HCT116 (cell line): Measurements from ENCODE around the gene MOB3B. TPM values are rescaled to one million over a fixed set of nuclear protein-coding genes. Genes with fewer than 3 reads are reported as not detected.

Source experiments
- ATAC-seq: fragments of 200-7000 bp; cut with Tn5 transposase; 2 replicates; pipeline ENCODE4 v1.9.1; 2020; ENCODE audit warnings: mild to moderate bottlenecking, moderate library complexity
- BruUV-seq: library from RNA; stranded (reverse); fragments of 400-500 nt; replicated peaks from 2 replicates; lab custom pipeline; 2021; lab: Mats Ljungman, UMichigan
- CTCF ChIA-PET: fragments of 300-600 bp; sonication (Branson Sonifier 250); formaldehyde crosslinking; loops from one replicate; lab custom pipeline; 2021; ENCODE audit warnings: antibody characterized with exemption; lab: Charles Lee
- POLR2A ChIA-PET: fragments of 300-600, 350-600 bp; sonication (Branson Sonifier 250); formaldehyde crosslinking; loops from one replicate; lab custom pipeline; 2021; ENCODE audit warnings: antibody characterized with exemption; lab: Charles Lee
- RAD21 ChIA-PET, 2 experiments: fragments of 300-600 bp; sonication (Branson Sonifier 250); formaldehyde crosslinking; loops; one replicate each; lab custom pipeline; 2023; ENCODE audit warnings: low total read pairs in 2 of 2; ENCODE audit not compliant: uncharacterized antibody in 2 of 2, unreplicated experiment in 2 of 2, low non-redundant PET in 1 of 2; lab: Charles Lee
- DNase-seq: peaks from one replicate; pipeline ENCODE4 v3.0.0-alpha.2; 2010; ENCODE audit warnings: low read depth, low spot score
- H2AFZ ChIP-seq: fragments of 200-600 bp; shearing (Covaris generic), sonication (generic); 2 replicates; pipeline ENCODE4 v1.6.1; 2017; ENCODE audit warnings: low read depth, mixed run types, mixed read lengths, antibody characterized with exemption, low read length; ENCODE audit not compliant: poor library complexity, severe bottlenecking
- H3K27ac ChIP-seq: 2 replicates; pipeline ENCODE4 v1.5.1; 2012; ENCODE audit warnings: low read depth, low read length
- H3K27me3 ChIP-seq: fragments of 200-600 bp; sonication (generic); 2 replicates; pipeline ENCODE4 v1.6.1; 2016; ENCODE audit warnings: mixed run types, low read length, mixed read lengths; ENCODE audit not compliant: insufficient read depth
- H3K36me3 ChIP-seq, 2 experiments: fragments of 200-500 bp in 1 of 2; fragments of 200-600 bp in 1 of 2; sonication (Bioruptor generic) in 1 of 2; sonication (generic) in 1 of 2; 2 replicates each; pipeline versions ENCODE4 v1.5.1 to v1.6.1; 2014 to 2016; ENCODE audit warnings: low read length in 2 of 2, inconsistent platforms in 1 of 2, mixed read lengths in 1 of 2, mixed run types in 1 of 2; ENCODE audit not compliant: insufficient read depth in 2 of 2, control insufficient read depth in 1 of 2
- H3K4me1 ChIP-seq, 2 experiments: fragments of 200-600 bp in 1 of 2; sonication (generic) in 1 of 2; 2 replicates each; pipeline versions ENCODE4 v1.5.1 to v1.6.1; 2012 to 2017; ENCODE audit warnings: low read length in 2 of 2, inconsistent platforms in 1 of 2, mild to moderate bottlenecking in 1 of 2, mixed read lengths in 1 of 2, mixed run types in 1 of 2, moderate library complexity in 1 of 2; ENCODE audit not compliant: insufficient read depth in 2 of 2, control insufficient read depth in 1 of 2
- H3K4me2 ChIP-seq: fragments of 200-600 bp; sonication (generic); 2 replicates; pipeline ENCODE4 v1.6.1; 2017; ENCODE audit warnings: mixed run types, low read length, mixed read lengths
- H3K4me3 ChIP-seq, 2 experiments: fragments of 200-600 bp in 1 of 2; sonication (generic) in 1 of 2; replicated peaks in 1 of 2; 2 replicates each; pipeline ENCODE4 v1.5.1; 2011 to 2016; ENCODE audit warnings: low read length in 2 of 2, control low read depth in 1 of 2, low read depth in 1 of 2, mild to moderate bottlenecking in 1 of 2, mixed read lengths in 1 of 2, mixed run types in 1 of 2
- H3K79me2 ChIP-seq: fragments of 200-600 bp; sonication (generic); 2 replicates; pipeline ENCODE4 v1.6.1; 2017; ENCODE audit warnings: mild to moderate bottlenecking, mixed run types, low read length, moderate library complexity, mixed read lengths; ENCODE audit not compliant: insufficient read depth
- H3K9ac ChIP-seq: fragments of 200-600 bp; sonication (generic); 2 replicates; pipeline ENCODE4 v1.6.1; 2016; ENCODE audit warnings: low read length, mixed read lengths
- H3K9me2 ChIP-seq: fragments of 200-600 bp; sonication (generic), shearing (Covaris generic); 2 replicates; pipeline ENCODE4 v1.6.1; 2017; ENCODE audit warnings: mixed run types, mild to moderate bottlenecking, moderate library complexity; ENCODE audit not compliant: insufficient read depth
- H3K9me3 ChIP-seq, 2 experiments: fragments of 200-500 bp in 1 of 2; fragments of 200-600 bp in 1 of 2; sonication (Bioruptor generic) in 1 of 2; sonication (generic) in 1 of 2; 2 replicates each; pipeline ENCODE4 v1.6.1; 2014 to 2017; ENCODE audit warnings: low read length in 2 of 2, mixed read lengths in 2 of 2, inconsistent platforms in 1 of 2, low read depth in 1 of 2, mild to moderate bottlenecking in 1 of 2, mixed run types in 1 of 2, moderate library complexity in 1 of 2; ENCODE audit not compliant: control insufficient read depth in 1 of 2, insufficient read depth in 1 of 2
- H4K20me1 ChIP-seq: fragments of 200-600 bp; sonication (generic), shearing (Covaris generic); 2 replicates; pipeline ENCODE4 v1.6.1; 2017; ENCODE audit warnings: mixed run types, mild to moderate bottlenecking, moderate library complexity; ENCODE audit not compliant: insufficient read depth
- CEBPB ChIP-seq: IDR thresholded peaks from 2 replicates; pipeline ENCODE4 v1.6.1; 2012; ENCODE audit warnings: low read depth
- EGR1 ChIP-seq: IDR thresholded peaks from 2 replicates; pipeline ENCODE4 v1.6.1; 2012; ENCODE audit warnings: low read depth
- ELF1 ChIP-seq: IDR thresholded peaks from 2 replicates; pipeline ENCODE4 v1.6.1; 2012; ENCODE audit warnings: low read depth, borderline replicate concordance
- FOSL1 ChIP-seq: IDR thresholded peaks from 2 replicates; pipeline ENCODE4 v1.6.1; 2012; ENCODE audit warnings: low read depth
- POLR2A ChIP-seq: IDR thresholded peaks from 2 replicates; pipeline ENCODE4 v1.7.0; 2011; ENCODE audit warnings: borderline replicate concordance; ENCODE audit not compliant: insufficient read depth, insufficient read length; ENCODE audit errors: extremely low read depth
- SIN3A ChIP-seq: IDR thresholded peaks from 2 replicates; pipeline ENCODE4 v1.6.1; 2012; ENCODE audit warnings: low read depth
- SP1 ChIP-seq: IDR thresholded peaks from 2 replicates; pipeline ENCODE4 v1.6.1; 2012; ENCODE audit warnings: low read depth
- SRF ChIP-seq: IDR thresholded peaks from 2 replicates; pipeline ENCODE4 v1.6.1; 2012; ENCODE audit warnings: low read depth
- TCF7L2 ChIP-seq: IDR thresholded peaks from 2 replicates; pipeline ENCODE4 v1.7.0; 2011; ENCODE audit warnings: borderline replicate concordance, inconsistent platforms; ENCODE audit not compliant: insufficient read depth, insufficient read length; ENCODE audit errors: extremely low read depth
- YY1 ChIP-seq: IDR thresholded peaks from 2 replicates; pipeline ENCODE4 v1.6.1; 2011; ENCODE audit warnings: low read length, low read depth, moderate library complexity, mild to moderate bottlenecking; ENCODE audit not compliant: insufficient replicate concordance; ENCODE audit errors: extremely low read depth
- ZFX ChIP-seq: fragments of 450-650 bp; IDR thresholded peaks from 2 replicates; pipeline ENCODE4 v1.6.1; 2017
- intact Hi-C: fragments of 100-400 bp; cut with micrococcal nuclease; formaldehyde crosslinking; loops from 2 replicates; pipeline ENCODE4 v1.10.0; 2022
- total RNA-seq: library from RNA; stranded (reverse); gene quantifications from one replicate; pipeline ENCODE4 v1.2.1, GENCODE V29; 2021; ENCODE audit not compliant: unreplicated experiment
- TF ChIP-seq, protein P1 (sequence below): IDR thresholded peaks from 2 replicates; pipeline ENCODE4 v1.6.1; 2012
- TF ChIP-seq, protein P2 (sequence below): IDR thresholded peaks from 2 replicates; pipeline ENCODE4 v1.6.1; 2011; ENCODE audit warnings: mild to moderate bottlenecking, low read length, moderate library complexity; ENCODE audit not compliant: insufficient replicate concordance; ENCODE audit errors: extremely low read depth
- TF ChIP-seq, protein P3 (sequence below): IDR thresholded peaks from 2 replicates; pipeline ENCODE4 v1.6.1; 2012
- TF ChIP-seq, protein P4 (sequence below): IDR thresholded peaks from 2 replicates; pipeline ENCODE4 v1.6.1; 2012; ENCODE audit warnings: low read depth

MOB3B gene
- total RNA-seq, 1 experiment from 2014 or later: 1.2 TPM

DNA sequence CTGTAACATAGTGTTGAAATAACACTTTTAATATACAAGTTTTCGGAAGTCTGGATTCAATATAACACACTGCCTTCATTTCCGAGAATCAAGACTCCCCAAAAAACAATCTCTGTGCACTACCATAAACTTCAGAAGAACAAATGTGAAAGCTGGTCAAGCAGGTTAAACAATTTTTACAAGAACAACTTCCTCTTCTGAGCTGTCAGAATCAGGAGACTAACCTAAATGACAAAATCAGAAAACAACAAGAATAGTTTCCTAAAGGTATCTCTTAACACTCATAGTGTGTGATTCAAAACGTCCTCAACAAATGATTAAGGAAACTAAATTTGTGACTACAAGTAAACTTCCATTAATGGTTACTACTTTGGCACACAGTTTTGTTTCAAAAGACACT lies 32.1 kb upstream of the MOB3B start:
- POLR2A ChIA-PET: no interaction called here
- DNase-seq (no peak), ATAC-seq (no peak)
- Histone ChIP-seq H2AFZ (no peak overlapping the region), H3K9me3 (no peaks in the 10 kb centered on the region), H3K4me1 (no peaks in the 10 kb centered on the region), H3K79me2 (no peaks in the 10 kb centered on the region), H3K4me2 (no peak overlapping the region), H4K20me1 (no peaks in the 10 kb centered on the region), H3K9ac (no peak overlapping the region), H3K27ac (no peak overlapping the region), H3K4me3 (no peak overlapping the region), H3K27me3 (no peaks in the 10 kb centered on the region), H3K36me3 (peaks cover 0 to 4% of the 10 kb centered on the region in 2 experiments; a peak in 1 of 4 replicates), H3K9me2 (no peaks in the 10 kb centered on the region)
- TF ChIP-seq EGR1 (no peak), YY1 (no peak), ZFX (no peak), ELF1 (no peak), SRF (no peak), FOSL1 (no peak), SIN3A (no peak), SP1 (no peak), CEBPB (no peak), POLR2A (no peak), TCF7L2 (no peak)
- TF ChIP-seq, protein P1, sequence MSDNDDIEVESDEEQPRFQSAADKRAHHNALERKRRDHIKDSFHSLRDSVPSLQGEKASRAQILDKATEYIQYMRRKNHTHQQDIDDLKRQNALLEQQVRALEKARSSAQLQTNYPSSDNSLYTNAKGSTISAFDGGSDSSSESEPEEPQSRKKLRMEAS: no peak
- TF ChIP-seq, protein P2, sequence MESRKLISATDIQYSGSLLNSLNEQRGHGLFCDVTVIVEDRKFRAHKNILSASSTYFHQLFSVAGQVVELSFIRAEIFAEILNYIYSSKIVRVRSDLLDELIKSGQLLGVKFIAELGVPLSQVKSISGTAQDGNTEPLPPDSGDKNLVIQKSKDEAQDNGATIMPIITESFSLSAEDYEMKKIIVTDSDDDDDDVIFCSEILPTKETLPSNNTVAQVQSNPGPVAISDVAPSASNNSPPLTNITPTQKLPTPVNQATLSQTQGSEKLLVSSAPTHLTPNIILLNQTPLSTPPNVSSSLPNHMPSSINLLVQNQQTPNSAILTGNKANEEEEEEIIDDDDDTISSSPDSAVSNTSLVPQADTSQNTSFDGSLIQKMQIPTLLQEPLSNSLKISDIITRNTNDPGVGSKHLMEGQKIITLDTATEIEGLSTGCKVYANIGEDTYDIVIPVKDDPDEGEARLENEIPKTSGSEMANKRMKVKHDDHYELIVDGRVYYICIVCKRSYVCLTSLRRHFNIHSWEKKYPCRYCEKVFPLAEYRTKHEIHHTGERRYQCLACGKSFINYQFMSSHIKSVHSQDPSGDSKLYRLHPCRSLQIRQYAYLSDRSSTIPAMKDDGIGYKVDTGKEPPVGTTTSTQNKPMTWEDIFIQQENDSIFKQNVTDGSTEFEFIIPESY: no peak
- TF ChIP-seq, protein P3, sequence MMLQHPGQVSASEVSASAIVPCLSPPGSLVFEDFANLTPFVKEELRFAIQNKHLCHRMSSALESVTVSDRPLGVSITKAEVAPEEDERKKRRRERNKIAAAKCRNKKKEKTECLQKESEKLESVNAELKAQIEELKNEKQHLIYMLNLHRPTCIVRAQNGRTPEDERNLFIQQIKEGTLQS: no peak
- TF ChIP-seq, protein P4, sequence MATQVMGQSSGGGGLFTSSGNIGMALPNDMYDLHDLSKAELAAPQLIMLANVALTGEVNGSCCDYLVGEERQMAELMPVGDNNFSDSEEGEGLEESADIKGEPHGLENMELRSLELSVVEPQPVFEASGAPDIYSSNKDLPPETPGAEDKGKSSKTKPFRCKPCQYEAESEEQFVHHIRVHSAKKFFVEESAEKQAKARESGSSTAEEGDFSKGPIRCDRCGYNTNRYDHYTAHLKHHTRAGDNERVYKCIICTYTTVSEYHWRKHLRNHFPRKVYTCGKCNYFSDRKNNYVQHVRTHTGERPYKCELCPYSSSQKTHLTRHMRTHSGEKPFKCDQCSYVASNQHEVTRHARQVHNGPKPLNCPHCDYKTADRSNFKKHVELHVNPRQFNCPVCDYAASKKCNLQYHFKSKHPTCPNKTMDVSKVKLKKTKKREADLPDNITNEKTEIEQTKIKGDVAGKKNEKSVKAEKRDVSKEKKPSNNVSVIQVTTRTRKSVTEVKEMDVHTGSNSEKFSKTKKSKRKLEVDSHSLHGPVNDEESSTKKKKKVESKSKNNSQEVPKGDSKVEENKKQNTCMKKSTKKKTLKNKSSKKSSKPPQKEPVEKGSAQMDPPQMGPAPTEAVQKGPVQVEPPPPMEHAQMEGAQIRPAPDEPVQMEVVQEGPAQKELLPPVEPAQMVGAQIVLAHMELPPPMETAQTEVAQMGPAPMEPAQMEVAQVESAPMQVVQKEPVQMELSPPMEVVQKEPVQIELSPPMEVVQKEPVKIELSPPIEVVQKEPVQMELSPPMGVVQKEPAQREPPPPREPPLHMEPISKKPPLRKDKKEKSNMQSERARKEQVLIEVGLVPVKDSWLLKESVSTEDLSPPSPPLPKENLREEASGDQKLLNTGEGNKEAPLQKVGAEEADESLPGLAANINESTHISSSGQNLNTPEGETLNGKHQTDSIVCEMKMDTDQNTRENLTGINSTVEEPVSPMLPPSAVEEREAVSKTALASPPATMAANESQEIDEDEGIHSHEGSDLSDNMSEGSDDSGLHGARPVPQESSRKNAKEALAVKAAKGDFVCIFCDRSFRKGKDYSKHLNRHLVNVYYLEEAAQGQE: no peak
- RAD21 ChIA-PET: no interaction called here
- intact Hi-C loops: no loop called here
- CTCF ChIA-PET: no interaction called here
- no TSS peak for BruUV-seq
